A549 (cell line): Measurements from ENCODE around the gene TMEM132D. TPM values are rescaled to one million over a fixed set of nuclear protein-coding genes. Genes with fewer than 3 reads are reported as not detected.

Source experiments
- ATAC-seq, 2 experiments: fragments of 200-7000 bp in 1 of 2; fragments of >200 bp in 1 of 2; cut with Nextera tagmentation in 1 of 2; cut with Tn5 transposase in 1 of 2; 3 replicates each; pipeline versions ENCODE4 v1.8.0 to v1.9.1; 2018 to 2020; ENCODE audit warnings: mild to moderate bottlenecking in 1 of 2, moderate library complexity in 1 of 2
- CTCF ChIA-PET: fragments of 300-600 bp; sonication (Branson Sonifier 250); formaldehyde crosslinking; extraction: SDS; loops from one replicate; lab custom pipeline; 2021; ENCODE audit warnings: antibody characterized with exemption, inconsistent platforms; lab: Yijun Ruan, JAX
- POLR2A ChIA-PET: fragments of 350-600 bp; formaldehyde crosslinking; extraction: SDS; loops from one replicate; lab custom pipeline; 2021; ENCODE audit warnings: antibody characterized with exemption, inconsistent platforms; lab: Yijun Ruan, JAX
- DNase-seq, 2 experiments: peaks; one replicate each; pipeline versions ENCODE4 v3.0.0 to v3.0.0-alpha.2; 2011 to 2016; ENCODE audit warnings: low read depth in 1 of 2, low spot score in 1 of 2
- FAIRE-seq: peaks from 2 replicates; lab custom pipeline; 2011; peaks lifted over from hg19 to GRCh38; lab: Jason Lieb, UNC
- H3K27ac ChIP-seq, 2 experiments: fragments of >200 bp; sonication (Bioruptor Twin); formaldehyde crosslinking; 3 replicates each; pipeline ENCODE4 v1.5.1; 2016 to 2017
- H3K4me1 ChIP-seq: fragments of >200 bp; sonication (Bioruptor Twin); formaldehyde crosslinking; 3 replicates; pipeline ENCODE4 v1.6.1; 2016
- H3K4me2 ChIP-seq: fragments of >200 bp; sonication (Bioruptor Twin); formaldehyde crosslinking; 3 replicates; pipeline ENCODE4 v1.6.1; 2016
- H3K4me3 ChIP-seq: fragments of >200 bp; sonication (Bioruptor Twin); formaldehyde crosslinking; 3 replicates; pipeline ENCODE4 v1.5.1; 2016
- H3K9me3 ChIP-seq: fragments of >200 bp; sonication (Bioruptor Twin); formaldehyde crosslinking; 3 replicates; pipeline ENCODE4 v1.6.1; 2016
- BHLHE40 ChIP-seq: IDR thresholded peaks from 2 replicates; pipeline ENCODE4 v1.6.1; 2012; ENCODE audit warnings: low read depth, low read length, inconsistent platforms
- CBX8 ChIP-seq: fragments of 200-600 bp; sonication (generic); IDR thresholded peaks from 2 replicates; pipeline ENCODE4 v1.6.1; 2016
- CHD4 ChIP-seq: fragments of 200-600 bp; sonication (generic); IDR thresholded peaks from 2 replicates; pipeline ENCODE4 v1.6.1; 2016; ENCODE audit warnings: antibody characterized with exemption, mild to moderate bottlenecking, borderline replicate concordance
- EHF ChIP-seq: fragments of 250-450 bp; sonication (Bioruptor Pico); IDR thresholded peaks from 2 replicates; pipeline ENCODE4 v1.5.0; 2020; ENCODE audit warnings: mild to moderate bottlenecking
- EHMT2 ChIP-seq: fragments of 200-600 bp; sonication (generic); IDR thresholded peaks from 2 replicates; pipeline ENCODE4 v1.6.1; 2016; ENCODE audit warnings: antibody characterized with exemption, low read depth, mild to moderate bottlenecking, moderate library complexity
- EP300 ChIP-seq, 2 experiments: fragments of >200 bp; sonication (Bioruptor Twin); formaldehyde crosslinking; IDR thresholded peaks; 2 replicates in 1 of 2; 3 replicates in 1 of 2; pipeline ENCODE4 v1.6.1; 2016 to 2017
- ESRRA ChIP-seq: fragments of 150-350 bp; IDR thresholded peaks from 2 replicates; pipeline ENCODE4 v1.6.1; 2014; ENCODE audit warnings: mild to moderate bottlenecking, low read length, borderline replicate concordance
- FOSL2 ChIP-seq, 2 experiments: fragments of 450-650 bp in 1 of 2; fragments of >200 bp in 1 of 2; sonication (Bioruptor Twin) in 1 of 2; formaldehyde crosslinking; IDR thresholded peaks; 2 replicates each; pipeline versions ENCODE4 v1.5.0 to v1.6.1; 2016 to 2020; ENCODE audit warnings: mild to moderate bottlenecking in 1 of 2, moderate library complexity in 1 of 2
- FOXS1 ChIP-seq: fragments of 250-450 bp; sonication (Bioruptor Pico); IDR thresholded peaks from 2 replicates; pipeline ENCODE4 v1.5.0; 2020; ENCODE audit warnings: mild to moderate bottlenecking, moderate library complexity
- GATA3 ChIP-seq: IDR thresholded peaks from 2 replicates; pipeline ENCODE4 v1.6.1; 2012; ENCODE audit warnings: borderline replicate concordance
- HDAC2 ChIP-seq: fragments of 200-600 bp; sonication (generic); IDR thresholded peaks from 2 replicates; pipeline ENCODE4 v1.6.1; 2016
- HOXA7 ChIP-seq: fragments of 250-450 bp; sonication (Bioruptor Pico); IDR thresholded peaks from 2 replicates; pipeline ENCODE4 v1.5.0; 2020; ENCODE audit warnings: mild to moderate bottlenecking, moderate library complexity
- HOXB13 ChIP-seq: fragments of 250-450 bp; sonication (Bioruptor Pico); IDR thresholded peaks from 2 replicates; pipeline ENCODE4 v1.5.0; 2020; ENCODE audit warnings: low read depth, mild to moderate bottlenecking, moderate library complexity
- HOXB5 ChIP-seq: fragments of 250-450 bp; sonication (Bioruptor Pico); IDR thresholded peaks from 2 replicates; pipeline ENCODE4 v1.5.0; 2020; ENCODE audit warnings: mild to moderate bottlenecking, moderate library complexity
- JUN ChIP-seq, 2 experiments: fragments of >200 bp; sonication (Bioruptor Twin); formaldehyde crosslinking; IDR thresholded peaks; 2 replicates in 1 of 2; 3 replicates in 1 of 2; pipeline ENCODE4 v1.6.1; 2016 to 2017
- MYC ChIP-seq: IDR thresholded peaks from 2 replicates; pipeline ENCODE4 v1.6.1; 2012; ENCODE audit warnings: mild to moderate bottlenecking, inconsistent platforms, low read length, improper control_type of control experiment, borderline replicate concordance
- POLR2A ChIP-seq: IDR thresholded peaks from 2 replicates; pipeline ENCODE4 v1.6.1; 2012; ENCODE audit warnings: mild to moderate bottlenecking, low read length
- RARB ChIP-seq: fragments of 250-450 bp; sonication (Bioruptor Pico); IDR thresholded peaks from 2 replicates; pipeline ENCODE4 v1.8.0; 2021; ENCODE audit warnings: mild to moderate bottlenecking, moderate library complexity
- RCOR1 ChIP-seq: fragments of 150-350 bp; IDR thresholded peaks from 2 replicates; pipeline ENCODE4 v1.6.1; 2014; ENCODE audit warnings: antibody characterized with exemption, low read length, low read depth
- RNF2 ChIP-seq: fragments of 200-600 bp; sonication (generic); IDR thresholded peaks from 2 replicates; pipeline ENCODE4 v1.6.1; 2016; ENCODE audit warnings: low read depth, mild to moderate bottlenecking, antibody characterized with exemption, moderate library complexity, borderline replicate concordance
- ZC3H11A ChIP-seq: fragments of 450-650 bp; IDR thresholded peaks from 2 replicates; pipeline ENCODE4 v1.6.1; 2014; ENCODE audit warnings: antibody characterized with exemption, mild to moderate bottlenecking
- ZFP36 ChIP-seq: fragments of 450-650 bp; IDR thresholded peaks from 2 replicates; pipeline ENCODE4 v1.6.1; 2014; ENCODE audit warnings: borderline replicate concordance; ENCODE audit not compliant: partially characterized antibody
- ZNF302 ChIP-seq: fragments of 250-450 bp; sonication (Bioruptor Pico); IDR thresholded peaks from 2 replicates; pipeline ENCODE4 v1.9.0; 2021; ENCODE audit warnings: inconsistent platforms, mild to moderate bottlenecking, moderate library complexity
- ZSCAN20 ChIP-seq: fragments of 250-450 bp; sonication (Bioruptor Pico); IDR thresholded peaks from 2 replicates; pipeline ENCODE4 v1.8.0; 2022; ENCODE audit warnings: mild to moderate bottlenecking, moderate library complexity
- WGBS: methylation state at CpG from one replicate; pipeline ENCODE4 v1.1.6; 2017; ENCODE audit errors: missing lambda C conversion rate; 5-methylcytosine and 5-hydroxymethylcytosine counted together
- polyA plus RNA-seq, 4 experiments: library from polyadenylated mRNA; depleted of rRNA in 3 of 4; stranded (reverse); fragments of >200 nt; fragmentation: RNase III in 1 of 4; extraction: RNeasy Plus Mini Kit Qiagen cat#74134 plus additional on column Dnase treatment in 1 of 4; gene quantifications; 2 replicates in 3 of 4; 3 replicates in 1 of 4; pipeline ENCODE4 v1.2.3, GENCODE V29; 2011 to 2017
- TF ChIP-seq, protein P1 (sequence below): fragments of 200-600 bp; sonication (generic); IDR thresholded peaks from 2 replicates; pipeline ENCODE4 v1.6.1; 2016; ENCODE audit warnings: antibody characterized with exemption, mild to moderate bottlenecking, moderate library complexity
- TF ChIP-seq, protein P2 (sequence below): IDR thresholded peaks from 2 replicates; pipeline ENCODE4 v1.6.1; 2012
- TF ChIP-seq, protein P3 (sequence below): IDR thresholded peaks from 2 replicates; pipeline ENCODE4 v1.6.1; 2012; ENCODE audit warnings: low read depth, borderline replicate concordance
- TF ChIP-seq, protein P4 (sequence below): fragments of 150-350 bp; IDR thresholded peaks from 2 replicates; pipeline ENCODE4 v1.6.1; 2014; ENCODE audit warnings: low read depth, mild to moderate bottlenecking, low read length
- TF ChIP-seq, protein P5 (sequence below): fragments of >200 bp; sonication (Bioruptor Twin); formaldehyde crosslinking; IDR thresholded peaks from 3 replicates; pipeline ENCODE4 v1.5.1; 2016

The TMEM132D gene
- polyA plus RNA-seq, 2 of the 4 experiments (the other 2 are of a cell fraction): not detected

DNA sequence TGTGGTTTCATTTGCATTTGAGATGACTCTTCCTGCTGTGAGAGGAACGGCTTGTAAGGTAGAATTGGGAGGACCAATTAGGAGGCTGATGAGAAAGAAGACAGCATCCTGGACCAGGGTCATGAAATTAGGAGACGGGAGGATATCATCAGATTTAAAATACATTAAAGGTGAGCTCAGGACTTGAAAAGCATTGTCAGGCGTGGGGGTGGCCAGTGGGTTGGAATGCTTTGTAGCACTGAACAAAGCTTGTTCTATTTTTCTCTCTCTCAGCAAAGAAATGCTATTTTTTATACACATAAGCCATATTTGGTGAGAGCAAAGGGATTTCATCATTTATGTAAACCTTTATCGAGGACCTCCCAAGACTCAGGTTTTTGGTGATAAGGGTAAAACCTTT is 157.5 kb downstream of the TMEM132D start (continued):
- TF ChIP-seq, protein P1, sequence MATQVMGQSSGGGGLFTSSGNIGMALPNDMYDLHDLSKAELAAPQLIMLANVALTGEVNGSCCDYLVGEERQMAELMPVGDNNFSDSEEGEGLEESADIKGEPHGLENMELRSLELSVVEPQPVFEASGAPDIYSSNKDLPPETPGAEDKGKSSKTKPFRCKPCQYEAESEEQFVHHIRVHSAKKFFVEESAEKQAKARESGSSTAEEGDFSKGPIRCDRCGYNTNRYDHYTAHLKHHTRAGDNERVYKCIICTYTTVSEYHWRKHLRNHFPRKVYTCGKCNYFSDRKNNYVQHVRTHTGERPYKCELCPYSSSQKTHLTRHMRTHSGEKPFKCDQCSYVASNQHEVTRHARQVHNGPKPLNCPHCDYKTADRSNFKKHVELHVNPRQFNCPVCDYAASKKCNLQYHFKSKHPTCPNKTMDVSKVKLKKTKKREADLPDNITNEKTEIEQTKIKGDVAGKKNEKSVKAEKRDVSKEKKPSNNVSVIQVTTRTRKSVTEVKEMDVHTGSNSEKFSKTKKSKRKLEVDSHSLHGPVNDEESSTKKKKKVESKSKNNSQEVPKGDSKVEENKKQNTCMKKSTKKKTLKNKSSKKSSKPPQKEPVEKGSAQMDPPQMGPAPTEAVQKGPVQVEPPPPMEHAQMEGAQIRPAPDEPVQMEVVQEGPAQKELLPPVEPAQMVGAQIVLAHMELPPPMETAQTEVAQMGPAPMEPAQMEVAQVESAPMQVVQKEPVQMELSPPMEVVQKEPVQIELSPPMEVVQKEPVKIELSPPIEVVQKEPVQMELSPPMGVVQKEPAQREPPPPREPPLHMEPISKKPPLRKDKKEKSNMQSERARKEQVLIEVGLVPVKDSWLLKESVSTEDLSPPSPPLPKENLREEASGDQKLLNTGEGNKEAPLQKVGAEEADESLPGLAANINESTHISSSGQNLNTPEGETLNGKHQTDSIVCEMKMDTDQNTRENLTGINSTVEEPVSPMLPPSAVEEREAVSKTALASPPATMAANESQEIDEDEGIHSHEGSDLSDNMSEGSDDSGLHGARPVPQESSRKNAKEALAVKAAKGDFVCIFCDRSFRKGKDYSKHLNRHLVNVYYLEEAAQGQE: no peak
- TF ChIP-seq ESRRA: no peak

DNA sequence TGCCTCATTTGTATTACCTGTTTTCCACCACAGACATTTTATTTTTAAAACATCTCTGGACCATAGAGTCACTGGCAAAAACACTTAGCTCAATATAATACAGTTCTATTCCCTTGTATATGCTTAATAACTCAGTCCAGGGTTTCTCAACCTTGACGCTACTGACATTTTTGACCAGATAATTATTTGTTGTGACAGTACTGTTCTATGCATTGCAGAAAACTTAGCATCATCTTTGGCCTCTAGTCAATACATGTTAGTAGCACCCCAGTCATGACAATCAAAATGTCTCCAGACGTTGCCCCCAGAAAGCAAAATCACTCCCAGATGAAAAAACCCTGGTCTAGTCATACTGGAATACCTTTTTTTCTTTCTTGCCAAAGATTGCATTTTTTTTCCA is 174.7 kb downstream of the TMEM132D start:
- no peaks in the 10 kb centered on the region; the same call in 1 of the 3 replicates for H3K9me3 ChIP-seq
- ATAC-seq: no peak
- TF ChIP-seq ESRRA (no peak), JUN (IDR thresholded peaks at IDR 0.05) (no peak), ZNF302 (no peak), HOXA7 (CRISPR knock-in tag) (no peak), GATA3 (no peak), RARB (CRISPR knock-in tag) (no peak), CBX8 (no peak), HDAC2 (no peak), EHF (CRISPR knock-in tag) (no peak), RCOR1 (no peak), MYC (no peak), ZC3H11A (no peak), FOSL2 (IDR thresholded peaks at IDR 0.05) (no peak), FOSL2 (CRISPR knock-in tag; IDR thresholded peaks at IDR 0.05) (no peak), BHLHE40 (no peak), HOXB13 (no peak), FOXS1 (CRISPR knock-in tag) (no peak), HOXB5 (CRISPR knock-in tag) (no peak), ZFP36 (no peak)
- TF ChIP-seq, protein P2, sequence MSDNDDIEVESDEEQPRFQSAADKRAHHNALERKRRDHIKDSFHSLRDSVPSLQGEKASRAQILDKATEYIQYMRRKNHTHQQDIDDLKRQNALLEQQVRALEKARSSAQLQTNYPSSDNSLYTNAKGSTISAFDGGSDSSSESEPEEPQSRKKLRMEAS: no peak
- TF ChIP-seq, protein P3, sequence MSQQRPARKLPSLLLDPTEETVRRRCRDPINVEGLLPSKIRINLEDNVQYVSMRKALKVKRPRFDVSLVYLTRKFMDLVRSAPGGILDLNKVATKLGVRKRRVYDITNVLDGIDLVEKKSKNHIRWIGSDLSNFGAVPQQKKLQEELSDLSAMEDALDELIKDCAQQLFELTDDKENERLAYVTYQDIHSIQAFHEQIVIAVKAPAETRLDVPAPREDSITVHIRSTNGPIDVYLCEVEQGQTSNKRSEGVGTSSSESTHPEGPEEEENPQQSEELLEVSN: no peak
- TF ChIP-seq, all 56 proteins: peak for 0
- ChIA-PET CTCF (no interaction called here), POLR2A (no interaction called here)
- no peak overlapping the region for H3K27ac ChIP-seq
- H3K4me2 ChIP-seq: no peak overlapping the region
- no peak overlapping the region for H3K4me3 ChIP-seq
- no peaks in the 10 kb centered on the region for H3K4me1 ChIP-seq
- WGBS: 29% methylated on average over 2 of the region's 2 CpGs
- DNase-seq (no peak), FAIRE-seq (no peak)

DNA sequence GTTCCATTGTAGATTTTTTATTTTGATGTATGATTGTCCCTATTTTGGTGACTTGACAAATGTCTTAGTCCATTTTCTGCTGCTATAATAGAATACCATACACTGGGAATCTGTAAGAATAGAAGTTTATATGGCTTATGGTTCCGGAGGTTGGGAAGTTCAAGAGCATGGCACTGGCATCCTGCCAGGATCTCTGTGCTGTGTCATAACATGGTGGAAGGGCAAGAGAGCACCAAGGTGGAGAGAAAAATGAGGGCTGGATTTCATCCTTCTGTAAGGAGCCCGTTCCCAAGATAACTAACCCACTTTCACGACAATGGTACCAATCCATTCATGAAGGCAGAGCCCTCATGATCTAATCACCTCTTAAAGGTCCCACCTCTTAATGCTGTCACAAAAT is 176.7 kb downstream of the TMEM132D start:
- DNase-seq: no peak
- FAIRE-seq: no peak
- no peak overlapping the region for H3K4me2 ChIP-seq
- no peak for ATAC-seq
- POLR2A ChIA-PET: no interaction called here
- no peaks in the 10 kb centered on the region; the same call in 2 of the 3 replicates for H3K9me3 ChIP-seq
- no peak overlapping the region for H3K4me3 ChIP-seq
- H3K4me1 ChIP-seq: no peaks in the 10 kb centered on the region
- 0% methylated on average over 3 of the region's 3 CpGs for WGBS
- H3K27ac ChIP-seq: no peak overlapping the region
- TF ChIP-seq, protein P3: no peak
- TF ChIP-seq ZSCAN20 (CRISPR knock-in tag) (no peak), RNF2 (no peak), ZFP36 (no peak), HOXA7 (CRISPR knock-in tag) (no peak), POLR2A (no peak), CHD4 (no peak), EP300 (IDR thresholded peaks at IDR 0.05) (no peak), EHMT2 (no peak)
- TF ChIP-seq, protein P4, sequence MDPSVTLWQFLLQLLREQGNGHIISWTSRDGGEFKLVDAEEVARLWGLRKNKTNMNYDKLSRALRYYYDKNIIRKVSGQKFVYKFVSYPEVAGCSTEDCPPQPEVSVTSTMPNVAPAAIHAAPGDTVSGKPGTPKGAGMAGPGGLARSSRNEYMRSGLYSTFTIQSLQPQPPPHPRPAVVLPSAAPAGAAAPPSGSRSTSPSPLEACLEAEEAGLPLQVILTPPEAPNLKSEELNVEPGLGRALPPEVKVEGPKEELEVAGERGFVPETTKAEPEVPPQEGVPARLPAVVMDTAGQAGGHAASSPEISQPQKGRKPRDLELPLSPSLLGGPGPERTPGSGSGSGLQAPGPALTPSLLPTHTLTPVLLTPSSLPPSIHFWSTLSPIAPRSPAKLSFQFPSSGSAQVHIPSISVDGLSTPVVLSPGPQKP: no peak
- TF ChIP-seq, protein P5, sequence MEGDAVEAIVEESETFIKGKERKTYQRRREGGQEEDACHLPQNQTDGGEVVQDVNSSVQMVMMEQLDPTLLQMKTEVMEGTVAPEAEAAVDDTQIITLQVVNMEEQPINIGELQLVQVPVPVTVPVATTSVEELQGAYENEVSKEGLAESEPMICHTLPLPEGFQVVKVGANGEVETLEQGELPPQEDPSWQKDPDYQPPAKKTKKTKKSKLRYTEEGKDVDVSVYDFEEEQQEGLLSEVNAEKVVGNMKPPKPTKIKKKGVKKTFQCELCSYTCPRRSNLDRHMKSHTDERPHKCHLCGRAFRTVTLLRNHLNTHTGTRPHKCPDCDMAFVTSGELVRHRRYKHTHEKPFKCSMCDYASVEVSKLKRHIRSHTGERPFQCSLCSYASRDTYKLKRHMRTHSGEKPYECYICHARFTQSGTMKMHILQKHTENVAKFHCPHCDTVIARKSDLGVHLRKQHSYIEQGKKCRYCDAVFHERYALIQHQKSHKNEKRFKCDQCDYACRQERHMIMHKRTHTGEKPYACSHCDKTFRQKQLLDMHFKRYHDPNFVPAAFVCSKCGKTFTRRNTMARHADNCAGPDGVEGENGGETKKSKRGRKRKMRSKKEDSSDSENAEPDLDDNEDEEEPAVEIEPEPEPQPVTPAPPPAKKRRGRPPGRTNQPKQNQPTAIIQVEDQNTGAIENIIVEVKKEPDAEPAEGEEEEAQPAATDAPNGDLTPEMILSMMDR: no peak
- CTCF ChIA-PET: no interaction called here
